ENCODE data around the gene DNAJC11. TPM values are rescaled to one million over a fixed set of nuclear protein-coding genes. Genes with fewer than 3 reads are reported as not detected.

The DNAJC11 gene
- total RNA-seq = 47.0 TPM

DNA sequence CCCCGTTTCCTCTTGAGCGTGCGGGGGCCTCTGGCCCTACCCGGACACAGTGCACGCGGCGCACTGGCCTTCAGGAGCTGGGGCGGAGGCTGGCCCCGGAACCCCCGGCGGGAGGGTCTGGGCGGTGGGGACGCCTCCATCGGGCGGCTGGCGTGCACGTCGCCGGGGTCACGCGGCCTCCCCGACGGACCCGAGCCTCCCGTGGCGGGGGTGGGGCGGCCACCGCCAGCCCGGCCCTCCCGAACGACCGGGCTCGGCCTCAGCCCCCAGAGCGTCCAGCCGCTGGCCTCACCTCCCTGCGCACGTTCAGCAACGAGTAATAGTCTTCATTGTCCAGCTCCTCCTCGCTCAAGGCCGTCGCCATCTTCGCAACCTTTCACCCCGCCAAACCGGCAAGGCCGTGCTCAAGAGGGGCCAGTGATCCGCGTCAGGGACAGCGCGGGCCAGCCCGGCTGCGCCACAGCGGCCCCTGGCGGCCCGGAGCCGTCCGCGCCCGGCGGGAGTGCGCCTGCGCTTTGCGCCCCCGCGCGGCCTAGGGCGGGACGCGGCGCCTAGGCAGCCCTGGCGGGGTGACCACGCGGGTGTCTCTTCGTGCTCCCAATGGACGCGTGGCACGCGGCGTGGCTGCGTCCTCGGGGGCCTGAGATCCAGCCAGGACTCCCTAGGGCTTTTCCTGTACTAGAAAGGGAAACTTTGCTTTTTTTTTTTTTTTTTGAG lies at the start of gene DNAJC11:
DNAJC11 (minus strand) TSS at position 380 of the 717 bp plus-strand sequence; CDS start at position 364, 16 bp downstream.

DNA sequence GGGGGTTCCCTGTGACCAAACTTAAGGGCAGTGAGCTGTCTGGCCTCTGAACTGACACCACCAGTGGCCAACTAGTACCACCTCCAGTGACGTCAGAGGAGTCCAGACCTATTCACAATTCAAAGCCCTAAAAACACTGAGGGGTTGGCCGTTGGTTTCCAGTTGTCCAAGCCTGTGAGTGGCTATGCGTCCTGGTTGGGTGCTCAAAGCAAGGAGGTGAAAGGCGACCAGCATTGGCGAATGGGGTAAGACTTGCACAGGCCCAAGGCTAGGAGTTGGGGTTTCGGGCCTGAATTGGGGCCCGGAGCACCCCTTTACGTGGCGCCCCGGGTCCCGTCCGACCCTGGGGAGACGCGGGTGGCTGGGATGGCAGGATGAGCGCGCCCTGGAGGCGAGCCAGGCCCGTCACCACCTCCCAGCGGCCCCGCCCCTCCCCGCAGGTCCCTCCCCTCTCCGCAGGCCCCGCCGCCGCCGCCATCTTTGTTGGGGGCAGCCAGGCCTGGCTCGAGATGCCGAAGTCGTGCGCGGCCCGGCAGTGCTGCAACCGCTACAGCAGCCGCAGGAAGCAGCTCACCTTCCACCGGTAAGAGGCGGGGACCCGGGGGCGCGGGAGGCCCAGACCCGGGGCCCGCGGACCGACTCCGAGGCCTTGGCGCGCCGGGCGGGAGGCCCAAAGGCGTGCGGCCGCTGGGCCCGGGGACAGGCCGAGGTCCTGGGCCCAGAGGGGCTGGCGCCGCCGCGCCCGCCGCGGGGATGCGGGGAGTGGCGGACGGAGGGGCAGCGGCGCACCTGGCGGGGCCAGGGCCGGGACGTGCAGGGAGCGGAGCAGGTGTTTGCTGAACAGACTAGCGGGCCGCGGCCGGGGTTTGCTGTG lies 76.7 kb downstream of the DNAJC11 start, which contains the start of gene THAP3:
THAP3 (plus strand) TSS at position 159 of the 874 bp plus-strand sequence; CDS start at position 510, 351 bp downstream.

GRCh38 chr1:6613361-6614018 lies 88.1 kb downstream of the DNAJC11 start, which contains the start of gene PHF13:
Gene PHF13, plus strand, starts transcription at chr1:6613731. Its CDS starts 336 bp downstream, at chr1:6614067.

DNA sequence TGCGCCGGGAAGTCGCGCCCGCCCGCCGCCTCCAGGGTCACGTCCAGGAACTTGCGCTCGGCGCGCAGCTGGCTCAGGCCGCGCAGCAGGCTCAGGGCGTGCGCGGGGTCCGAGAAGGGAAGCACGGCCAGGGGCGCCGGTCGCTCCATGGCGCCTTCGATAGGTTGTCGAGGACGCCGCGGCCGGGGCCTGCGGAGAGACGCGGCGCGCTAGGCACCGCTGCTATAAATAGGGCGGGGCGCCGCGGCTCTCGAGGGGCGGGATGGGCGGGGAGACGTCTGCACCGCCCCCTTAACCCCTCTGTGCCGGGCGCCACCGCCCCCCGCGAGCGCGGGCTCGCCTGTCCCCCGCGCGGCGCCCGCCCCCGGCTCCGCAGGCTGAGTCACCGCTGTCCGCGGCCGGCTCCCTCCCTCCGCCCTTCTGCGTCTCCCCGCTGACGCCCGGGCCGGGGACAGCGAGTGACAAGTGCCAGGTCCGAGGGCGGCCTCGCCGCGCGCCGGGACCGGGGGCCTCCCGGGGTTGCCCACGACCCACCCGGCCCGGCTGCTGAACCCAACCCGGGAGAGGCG lies 98.9 kb downstream of the DNAJC11 start, which contains the start of gene KLHL21:
KLHL21 (minus strand) TSS at position 201 of the 569 bp plus-strand sequence; CDS start at position 149, 52 bp downstream.

Other genes starting within 250 kb of the DNAJC11 start
- 19.4 TPM for gene TNFRSF25, start 235.6 kb downstream of the DNAJC11 start, total RNA-seq
- gene PLEKHG5, start 210.1 kb downstream of the DNAJC11 start, total RNA-seq = 24.2 TPM
- 27.9 TPM for gene NOL9, start 147.3 kb downstream of the DNAJC11 start, total RNA-seq
- gene TAS1R1, start 146.5 kb downstream of the DNAJC11 start, total RNA-seq = 0.53 TPM
- 38.9 TPM for gene ZBTB48, start 121.8 kb downstream of the DNAJC11 start, total RNA-seq
- 37.8 TPM for gene KLHL21, start 98.9 kb downstream of the DNAJC11 start, total RNA-seq
- gene PHF13, start 88.1 kb downstream of the DNAJC11 start, total RNA-seq = 23.0 TPM
- gene THAP3, start 76.9 kb downstream of the DNAJC11 start, total RNA-seq = 37.8 TPM
- 50.2 TPM for gene CAMTA1, start 83.6 kb upstream of the DNAJC11 start, total RNA-seq